Mucosa of stomach (tissue), 1 donor: Measurements from ENCODE around the gene MROH9.
"Not testable (repeated sequence)": the region's sequence is repeated elsewhere in the genome, so short reads cannot be mapped to it uniquely, and the experiment has no call there.

ENCODE experiments used
- H3K27me3 ChIP-seq: one replicate; pipeline ENCODE4 v1.7.0; 2013; ENCODE audit warnings: mild to moderate bottlenecking, low read length; ENCODE audit not compliant: control insufficient read depth, insufficient read depth
- H3K36me3 ChIP-seq: one replicate; pipeline ENCODE4 v1.7.0; 2013; ENCODE audit warnings: low read length; ENCODE audit not compliant: control insufficient read depth, insufficient read depth
- H3K4me1 ChIP-seq: one replicate; pipeline ENCODE4 v1.7.0; 2013; ENCODE audit warnings: mild to moderate bottlenecking, low read length; ENCODE audit not compliant: control insufficient read depth, insufficient read depth
- H3K4me3 ChIP-seq: one replicate; pipeline ENCODE4 v1.7.0; 2013; ENCODE audit warnings: low read length
- H3K9ac ChIP-seq: one replicate; pipeline ENCODE4 v1.7.0; 2013; ENCODE audit warnings: mild to moderate bottlenecking, low read length, moderate library complexity
- H3K9me3 ChIP-seq: one replicate; pipeline ENCODE4 v1.7.0; 2013; ENCODE audit warnings: mild to moderate bottlenecking, low read length, moderate library complexity; ENCODE audit not compliant: control insufficient read depth
- donor health status: Pancreatic carcinoma.

MROH9 gene

DNA sequence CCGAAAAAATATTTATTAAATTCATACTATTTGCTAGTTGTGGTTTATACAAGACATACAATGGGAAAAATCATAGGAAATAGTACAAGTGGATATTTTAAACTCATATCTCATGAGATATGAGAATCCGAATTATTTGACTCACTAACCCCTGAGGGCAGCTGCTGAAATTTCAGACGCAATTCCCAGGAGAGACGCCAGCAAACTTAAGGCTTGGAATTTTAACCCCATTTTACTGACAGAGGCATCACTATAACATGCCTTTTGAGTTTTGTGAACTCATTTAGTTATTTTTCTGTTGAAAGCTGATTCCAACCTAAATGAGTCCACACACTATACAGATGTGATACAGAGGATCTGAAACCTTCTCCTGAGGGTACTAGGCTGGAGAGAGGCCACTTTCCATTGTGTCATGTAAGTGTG, 5.9 kb upstream of the MROH9 start:
- H3K9me3 ChIP-seq, result no peaks in the 10 kb centered on the region
- H3K4me1 ChIP-seq, result no peaks in the 10 kb centered on the region
- no peak overlapping the region for H3K4me3 ChIP-seq
- H3K9ac ChIP-seq, result no peak overlapping the region
- H3K27me3 ChIP-seq, result no peaks in the 10 kb centered on the region
- H3K36me3 ChIP-seq, result no peaks in the 10 kb centered on the region

GRCh38 chr1:170929835-170930554, 5.3 kb upstream of the MROH9 start:
- Histone ChIP-seq H3K27me3 (no peaks in the 10 kb centered on the region), H3K4me3 (no peak overlapping the region), H3K9ac (no peak overlapping the region)

GRCh38 chr1:170931650-170932049, 3.7 kb upstream of the MROH9 start:
- Histone ChIP-seq H3K27me3 (no peaks in the 10 kb centered on the region), H3K9me3 (no peaks in the 10 kb centered on the region), H3K9ac (no peak overlapping the region), H3K36me3 (no peaks in the 10 kb centered on the region), H3K4me3 (no peak overlapping the region), H3K4me1 (no peaks in the 10 kb centered on the region)

More at GRCh38 chr1:170929835-170930554, 5.3 kb upstream of the MROH9 start:
- Histone ChIP-seq H3K36me3 (no peaks in the 10 kb centered on the region), H3K4me1 (no peaks in the 10 kb centered on the region), H3K9me3 (no peaks in the 10 kb centered on the region)

- H3K9ac ChIP-seq, result no peak overlapping the region
Observed at GRCh38 chr1:170932236-170932635, 3.1 kb upstream of the MROH9 start.

GRCh38 chr1:170938281-170938680, 2.9 kb downstream of the MROH9 start:
- no peak overlapping the region for H3K4me3 ChIP-seq
- no peaks in the 10 kb centered on the region for H3K4me1 ChIP-seq
- H3K27me3 ChIP-seq, result no peaks in the 10 kb centered on the region
- H3K36me3 ChIP-seq, result no peaks in the 10 kb centered on the region
- H3K9me3 ChIP-seq, result no peaks in the 10 kb centered on the region
- no peak overlapping the region for H3K9ac ChIP-seq

More at GRCh38 chr1:170932236-170932635, 3.1 kb upstream of the MROH9 start:
- Histone ChIP-seq H3K4me1 (no peaks in the 10 kb centered on the region), H3K9me3 (no peaks in the 10 kb centered on the region), H3K27me3 (no peaks in the 10 kb centered on the region), H3K36me3 (no peaks in the 10 kb centered on the region), H3K4me3 (no peak overlapping the region)

DNA sequence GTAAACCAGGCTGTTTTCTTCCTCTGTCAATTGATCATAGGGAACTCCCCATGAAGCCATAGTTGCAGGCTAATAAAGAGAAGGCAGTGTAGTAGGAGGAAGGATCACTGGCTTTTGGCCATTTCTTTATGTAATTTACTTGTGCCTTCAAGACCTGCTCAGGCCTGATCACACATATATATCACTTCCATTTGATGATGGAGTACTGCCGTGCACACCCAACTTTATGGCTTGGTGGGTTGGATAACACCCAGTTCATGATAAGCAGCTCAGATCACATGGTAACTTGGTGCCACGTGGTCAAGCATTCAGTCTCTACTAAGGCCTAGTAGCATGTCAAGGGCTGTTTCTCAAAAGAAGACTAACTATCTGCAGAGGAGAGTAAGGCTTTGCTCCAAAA, 4.1 kb downstream of the MROH9 start:
- Histone ChIP-seq H3K4me3 (no peak overlapping the region), H3K36me3 (no peaks in the 10 kb centered on the region), H3K27me3 (no peaks in the 10 kb centered on the region), H3K9ac (no peak overlapping the region), H3K9me3 (no peaks in the 10 kb centered on the region), H3K4me1 (no peaks in the 10 kb centered on the region)

- H3K27me3 ChIP-seq, H3K36me3 ChIP-seq, H3K9me3 ChIP-seq, H3K4me1 ChIP-seq, H3K9ac ChIP-seq, H3K4me3 ChIP-seq: not testable (repeated sequence)
Observed at GRCh38 chr1:170951744-170952143, 16.4 kb downstream of the MROH9 start.

GRCh38 chr1:170959385-170959784, 24.1 kb downstream of the MROH9 start:
- Histone ChIP-seq H3K4me1 (no peaks in the 10 kb centered on the region), H3K4me3 (no peak overlapping the region), H3K36me3 (no peaks in the 10 kb centered on the region), H3K9ac (no peak overlapping the region), H3K9me3 (no peaks in the 10 kb centered on the region), H3K27me3 (no peaks in the 10 kb centered on the region)

DNA sequence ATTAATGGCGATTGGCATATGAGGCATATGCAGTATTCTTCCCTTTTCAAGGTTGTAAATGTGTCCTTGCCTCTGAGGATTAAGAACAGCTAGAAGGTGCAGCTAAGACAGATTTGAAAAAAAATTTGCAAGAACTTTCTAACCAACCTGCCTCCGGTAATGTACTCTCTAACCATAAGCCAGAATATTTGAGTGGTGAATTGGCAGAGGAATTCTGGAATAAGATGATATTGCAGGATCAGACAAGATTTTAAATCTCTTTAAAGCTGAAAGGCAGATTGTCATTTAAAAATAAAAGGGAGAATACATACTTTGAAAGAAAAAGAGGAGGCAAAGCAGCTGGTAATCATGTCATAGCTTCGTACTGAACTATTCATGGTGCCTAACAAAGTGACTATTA, 29.2 kb downstream of the MROH9 start:
- Histone ChIP-seq H3K36me3 (no peaks in the 10 kb centered on the region), H3K9ac (no peak overlapping the region), H3K9me3 (no peaks in the 10 kb centered on the region), H3K4me1 (no peaks in the 10 kb centered on the region), H3K4me3 (no peak overlapping the region), H3K27me3 (no peaks in the 10 kb centered on the region)

GRCh38 chr1:170967042-170967910, 31.9 kb downstream of the MROH9 start:
- no peaks in the 10 kb centered on the region for H3K9me3 ChIP-seq

GRCh38 chr1:170970256-170970655, 34.9 kb downstream of the MROH9 start:
- H3K9ac ChIP-seq, result no peak overlapping the region
- no peaks in the 10 kb centered on the region for H3K36me3 ChIP-seq
- H3K4me1 ChIP-seq, result no peaks in the 10 kb centered on the region
- H3K9me3 ChIP-seq, result no peaks in the 10 kb centered on the region
- H3K27me3 ChIP-seq, result no peaks in the 10 kb centered on the region
- H3K4me3 ChIP-seq, result no peak overlapping the region

More at GRCh38 chr1:170967042-170967910, 31.9 kb downstream of the MROH9 start:
- Histone ChIP-seq H3K4me1 (no peaks in the 10 kb centered on the region), H3K4me3 (no peak overlapping the region), H3K36me3 (no peaks in the 10 kb centered on the region), H3K27me3 (no peaks in the 10 kb centered on the region), H3K9ac (no peak overlapping the region)

- Histone ChIP-seq H3K4me1 (no peaks in the 10 kb centered on the region), H3K27me3 (no peaks in the 10 kb centered on the region), H3K9ac (no peak overlapping the region), H3K36me3 (no peaks in the 10 kb centered on the region), H3K4me3 (no peak overlapping the region), H3K9me3 (no peaks in the 10 kb centered on the region)
Observed at GRCh38 chr1:170978371-170978910, 43.1 kb downstream of the MROH9 start.
